Measurements from ENCODE around the gene ACYP2.
"Not testable (repeated sequence)": the region's sequence is repeated elsewhere in the genome, so short reads cannot be mapped to it uniquely, and the experiment has no call there.

ACYP2 gene

GRCh38 chr2:54321047-54321446, 205.6 kb downstream of the ACYP2 start:
- no peaks in the 10 kb centered on the region for H3K79me2 ChIP-seq (ENCODE audit: insufficient read depth, low read length)
- H3K4me3 ChIP-seq (ENCODE audit: insufficient read depth, low read length, poor library complexity, severe bottlenecking): no peak overlapping the region
- no peak overlapping the region for H3K27ac ChIP-seq (ENCODE audit: low read depth, low read length)
- H3K9ac ChIP-seq (ENCODE audit: low read length): no peak overlapping the region
- H3K36me3 ChIP-seq (ENCODE audit: low read length): no peaks in the 10 kb centered on the region
- no peak for TF ChIP-seq EZH2phosphoT487 (conservative IDR thresholded peaks at IDR 0.05; ENCODE audit: low read length)
- no peak for TF ChIP-seq CTCF (IDR thresholded peaks at IDR 0.05; ENCODE audit: insufficient read depth, low read length, poor library complexity, severe bottlenecking)
- no peaks in the 10 kb centered on the region for H3F3A ChIP-seq (ENCODE audit: insufficient read depth)
- no peaks in the 10 kb centered on the region for H3K27me3 ChIP-seq (ENCODE audit: low read length)
- H2AFZ ChIP-seq (ENCODE audit: low read depth, low read length, severe bottlenecking): no peak overlapping the region
- H3K9me3 ChIP-seq (ENCODE audit: insufficient read depth, low read length): no peaks in the 10 kb centered on the region
- H4K20me1 ChIP-seq (ENCODE audit: low read depth, low read length): no peaks in the 10 kb centered on the region
- no peak overlapping the region for H3K4me2 ChIP-seq (ENCODE audit: low read depth, low read length, poor library complexity, severe bottlenecking)
- H3K9me2 ChIP-seq (replicated peaks; ENCODE audit: insufficient read depth, low read length): no peaks in the 10 kb centered on the region

- H4K20me1 ChIP-seq (ENCODE audit: low read depth, low read length); H2AFZ ChIP-seq (ENCODE audit: low read depth, low read length, severe bottlenecking); H3K36me3 ChIP-seq (ENCODE audit: low read length); H3K27me3 ChIP-seq (ENCODE audit: low read length); H3K27ac ChIP-seq (ENCODE audit: low read depth, low read length); H3K9ac ChIP-seq (ENCODE audit: low read length); H3K9me3 ChIP-seq (ENCODE audit: insufficient read depth, low read length); H3K4me2 ChIP-seq (ENCODE audit: low read depth, low read length, poor library complexity, severe bottlenecking); H3K4me3 ChIP-seq (ENCODE audit: insufficient read depth, low read length, poor library complexity, severe bottlenecking); H3K9me2 ChIP-seq (replicated peaks; ENCODE audit: insufficient read depth, low read length); H3F3A ChIP-seq (ENCODE audit: insufficient read depth); H3K79me2 ChIP-seq (ENCODE audit: insufficient read depth, low read length): not testable (repeated sequence)
Measured at GRCh38 chr2:54324517-54324916, 209.1 kb downstream of the ACYP2 start.

GRCh38 chr2:54325148-54325547, 209.7 kb downstream of the ACYP2 start:
- no peaks in the 10 kb centered on the region for H3F3A ChIP-seq (ENCODE audit: insufficient read depth)
- TF ChIP-seq EZH2phosphoT487 (conservative IDR thresholded peaks at IDR 0.05; ENCODE audit: low read length): no peak
- TF ChIP-seq CTCF (IDR thresholded peaks at IDR 0.05; ENCODE audit: insufficient read depth, low read length, poor library complexity, severe bottlenecking): no peak
- no peak overlapping the region for H3K9ac ChIP-seq (ENCODE audit: low read length)
- no peak overlapping the region for H3K4me2 ChIP-seq (ENCODE audit: low read depth, low read length, poor library complexity, severe bottlenecking)
- H3K4me3 ChIP-seq (ENCODE audit: insufficient read depth, low read length, poor library complexity, severe bottlenecking): no peak overlapping the region
- no peaks in the 10 kb centered on the region for H3K9me3 ChIP-seq (ENCODE audit: insufficient read depth, low read length)
- no peaks in the 10 kb centered on the region for H3K9me2 ChIP-seq (replicated peaks; ENCODE audit: insufficient read depth, low read length)
- H4K20me1 ChIP-seq (ENCODE audit: low read depth, low read length): no peaks in the 10 kb centered on the region
- no peaks in the 10 kb centered on the region for H3K27me3 ChIP-seq (ENCODE audit: low read length)
- no peaks in the 10 kb centered on the region for H3K36me3 ChIP-seq (ENCODE audit: low read length)
- H2AFZ ChIP-seq (ENCODE audit: low read depth, low read length, severe bottlenecking): no peak overlapping the region
- no peaks in the 10 kb centered on the region for H3K79me2 ChIP-seq (ENCODE audit: insufficient read depth, low read length)
- no peak overlapping the region for H3K27ac ChIP-seq (ENCODE audit: low read depth, low read length)

- Histone ChIP-seq H4K20me1 (ENCODE audit: low read depth, low read length) (no peaks in the 10 kb centered on the region), H3K9me2 (replicated peaks; ENCODE audit: insufficient read depth, low read length) (no peaks in the 10 kb centered on the region), H3F3A (ENCODE audit: insufficient read depth) (no peaks in the 10 kb centered on the region), H3K9me3 (ENCODE audit: insufficient read depth, low read length) (no peaks in the 10 kb centered on the region), H3K9ac (ENCODE audit: low read length) (peak overlapping the region; percentile 58), H3K79me2 (ENCODE audit: insufficient read depth, low read length) (no peaks in the 10 kb centered on the region), H3K4me3 (ENCODE audit: insufficient read depth, low read length, poor library complexity, severe bottlenecking) (no peak overlapping the region), H3K4me2 (ENCODE audit: low read depth, low read length, poor library complexity, severe bottlenecking) (peak overlapping the region; percentile 81), H3K27ac (ENCODE audit: low read depth, low read length) (no peak overlapping the region), H3K36me3 (ENCODE audit: low read length) (no peaks in the 10 kb centered on the region), H2AFZ (ENCODE audit: low read depth, low read length, severe bottlenecking) (peak overlapping the region; percentile 92), H3K27me3 (ENCODE audit: low read length) (no peaks in the 10 kb centered on the region)
- no peak for TF ChIP-seq EZH2phosphoT487 (conservative IDR thresholded peaks at IDR 0.05; ENCODE audit: low read length)
- TF ChIP-seq CTCF (IDR thresholded peaks at IDR 0.05; ENCODE audit: insufficient read depth, low read length, poor library complexity, severe bottlenecking): no peak
Measured at GRCh38 chr2:54329482-54330161, 214.2 kb downstream of the ACYP2 start.
